ENCODE data around the gene ACYP1.

ACYP1 gene

GRCh38 chr14:75063491-75064204 is at the start of gene ACYP1:
Gene ACYP1, minus strand, starts transcription at chr14:75064024. Its CDS starts 471 bp downstream, at chr14:75063553.
- peak within 1 kb of the TSS; percentile 94 for H2AFZ ChIP-seq (ENCODE audit: low read length)
- no peak for TF ChIP-seq EZH2phosphoT487 (IDR thresholded peaks at IDR 0.05; ENCODE audit: borderline replicate concordance)
- no peak; the same call in 1 of the 2 replicates for TF ChIP-seq CTCF (conservative IDR thresholded peaks at IDR 0.05; ENCODE audit: low read length)
- H3F3A ChIP-seq (ENCODE audit: low read depth), result no peaks in the 10 kb centered on the region
- H3K9me3 ChIP-seq (ENCODE audit: insufficient read depth, low read depth, low read length), result no peaks in the 10 kb centered on the region
- H3K4me3 ChIP-seq (ENCODE audit: low read length, poor library complexity, severe bottlenecking), result peak within 1 kb of the TSS; percentile 95
- H3K4me2 ChIP-seq (ENCODE audit: low read depth, low read length, poor library complexity, severe bottlenecking), result peak within 1 kb of the TSS; percentile 90
- H3K27me3 ChIP-seq (ENCODE audit: insufficient read depth, low read length, poor library complexity, severe bottlenecking), result no peaks in the 10 kb centered on the region
- H4K20me1 ChIP-seq (ENCODE audit: insufficient read depth, low read length, poor library complexity, severe bottlenecking), result no peaks in the 10 kb centered on the region
- peak within 1 kb of the TSS; percentile 90 for H3K9ac ChIP-seq (ENCODE audit: low read depth, low read length, poor library complexity, severe bottlenecking)
- peaks cover 9% of the 10 kb centered on the region for H3K4me1 ChIP-seq (ENCODE audit: insufficient read depth, low read length, poor library complexity, severe bottlenecking)
- peaks cover 30% of the 10 kb centered on the region for H3K79me2 ChIP-seq (ENCODE audit: insufficient read depth, low read length)
- no peaks in the 10 kb centered on the region for H3K9me2 ChIP-seq (replicated peaks; ENCODE audit: low read depth, low read length)
- H3K36me3 ChIP-seq (ENCODE audit: insufficient read depth, low read length), result no peaks in the 10 kb centered on the region

- H3K4me2 ChIP-seq (ENCODE audit: low read depth, low read length, poor library complexity, severe bottlenecking), result no peak overlapping the region
- peaks cover 51% of the 10 kb centered on the region for H3K36me3 ChIP-seq (ENCODE audit: insufficient read depth, low read length)
- H3K4me1 ChIP-seq (ENCODE audit: insufficient read depth, low read length, poor library complexity, severe bottlenecking), result peaks cover 11% of the 10 kb centered on the region
- no peak for TF ChIP-seq CTCF (conservative IDR thresholded peaks at IDR 0.05; ENCODE audit: low read length)
- TF ChIP-seq EZH2phosphoT487 (IDR thresholded peaks at IDR 0.05; ENCODE audit: borderline replicate concordance), result no peak
- no peaks in the 10 kb centered on the region for H3K27me3 ChIP-seq (ENCODE audit: insufficient read depth, low read length, poor library complexity, severe bottlenecking)
- H3K9ac ChIP-seq (ENCODE audit: low read depth, low read length, poor library complexity, severe bottlenecking), result no peak overlapping the region
- no peaks in the 10 kb centered on the region for H3K79me2 ChIP-seq (ENCODE audit: insufficient read depth, low read length)
- no peak overlapping the region for H3K4me3 ChIP-seq (ENCODE audit: low read length, poor library complexity, severe bottlenecking)
- H4K20me1 ChIP-seq (ENCODE audit: insufficient read depth, low read length, poor library complexity, severe bottlenecking), result no peaks in the 10 kb centered on the region
- no peaks in the 10 kb centered on the region for H3K9me2 ChIP-seq (replicated peaks; ENCODE audit: low read depth, low read length)
- H3K9me3 ChIP-seq (ENCODE audit: insufficient read depth, low read depth, low read length), result no peaks in the 10 kb centered on the region
- H2AFZ ChIP-seq (ENCODE audit: low read length), result no peak overlapping the region
- no peaks in the 10 kb centered on the region for H3F3A ChIP-seq (ENCODE audit: low read depth)
Measured at GRCh38 chr14:75109877-75110276, 46.1 kb upstream of the ACYP1 start.

- Histone ChIP-seq H3K36me3 (ENCODE audit: insufficient read depth, low read length) (peaks cover 40% of the 10 kb centered on the region; the same call in 1 of the 2 replicates), H3K79me2 (ENCODE audit: insufficient read depth, low read length) (no peaks in the 10 kb centered on the region), H3K27me3 (ENCODE audit: insufficient read depth, low read length, poor library complexity, severe bottlenecking) (no peaks in the 10 kb centered on the region), H3K9me3 (ENCODE audit: insufficient read depth, low read depth, low read length) (no peaks in the 10 kb centered on the region), H3K4me3 (ENCODE audit: low read length, poor library complexity, severe bottlenecking) (no peak overlapping the region), H3K9me2 (replicated peaks; ENCODE audit: low read depth, low read length) (no peaks in the 10 kb centered on the region), H4K20me1 (ENCODE audit: insufficient read depth, low read length, poor library complexity, severe bottlenecking) (no peaks in the 10 kb centered on the region), H3K4me2 (ENCODE audit: low read depth, low read length, poor library complexity, severe bottlenecking) (no peak overlapping the region), H3K4me1 (ENCODE audit: insufficient read depth, low read length, poor library complexity, severe bottlenecking) (no peaks in the 10 kb centered on the region), H2AFZ (ENCODE audit: low read length) (no peak overlapping the region), H3K9ac (ENCODE audit: low read depth, low read length, poor library complexity, severe bottlenecking) (no peak overlapping the region), H3F3A (ENCODE audit: low read depth) (no peaks in the 10 kb centered on the region)
- TF ChIP-seq CTCF (conservative IDR thresholded peaks at IDR 0.05; ENCODE audit: low read length), result no peak
- TF ChIP-seq EZH2phosphoT487 (IDR thresholded peaks at IDR 0.05; ENCODE audit: borderline replicate concordance), result no peak
Measured at GRCh38 chr14:75107186-75107585, 43.4 kb upstream of the ACYP1 start.

Data from Loucy (cell line).